ENCODE data around the gene TAX1BP3.
A peak's percentile ranks its signal among the peaks of the same experiment; 100 is the strongest.

TAX1BP3 gene

DNA sequence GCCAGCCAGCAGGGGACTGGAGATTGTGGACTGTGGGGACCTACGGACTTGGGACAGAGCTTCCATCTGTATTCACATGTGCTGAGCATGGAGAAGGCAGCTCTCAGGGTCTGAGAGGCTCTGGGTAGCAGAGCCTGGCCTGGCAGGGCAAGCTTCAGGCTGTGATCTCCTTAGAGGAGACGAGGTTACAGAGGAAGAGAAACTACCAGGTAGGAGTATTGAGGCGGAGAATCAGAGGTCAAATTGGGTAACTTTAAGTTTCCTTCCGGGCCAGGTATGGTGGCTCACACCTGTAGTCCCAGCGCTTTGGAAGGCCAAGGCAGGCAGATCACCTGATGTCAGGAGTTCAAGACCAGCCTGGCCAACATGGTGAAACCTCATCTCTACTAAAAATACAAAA lies 23.1 kb downstream of the TAX1BP3 start:
- no peak overlapping the region for H3K27ac ChIP-seq (ENCODE audit: low read depth in 2 of 2, low read length in 2 of 2)
- no peak overlapping the region for H3K9ac ChIP-seq (ENCODE audit: low read depth in 1 of 2, low read length in 2 of 2)
- no peaks in the 10 kb centered on the region for H3K4me1 ChIP-seq (ENCODE audit: control insufficient read depth in 2 of 2, insufficient read depth in 2 of 2, low read length in 2 of 2)
- H3K9me3 ChIP-seq (ENCODE audit: control insufficient read depth in 2 of 2, low read length in 2 of 2): no peaks in the 10 kb centered on the region
- peaks cover 12 to 18% of the 10 kb centered on the region in 2 donors for H3K36me3 ChIP-seq (ENCODE audit: control insufficient read depth in 2 of 2, insufficient read depth in 2 of 2, low read length in 2 of 2)
- H3K4me3 ChIP-seq (ENCODE audit: low read length in 2 of 2): no peak overlapping the region
- no peaks in the 10 kb centered on the region for H3K27me3 ChIP-seq (ENCODE audit: control insufficient read depth in 2 of 2, insufficient read depth in 2 of 2, low read length in 2 of 2)

DNA sequence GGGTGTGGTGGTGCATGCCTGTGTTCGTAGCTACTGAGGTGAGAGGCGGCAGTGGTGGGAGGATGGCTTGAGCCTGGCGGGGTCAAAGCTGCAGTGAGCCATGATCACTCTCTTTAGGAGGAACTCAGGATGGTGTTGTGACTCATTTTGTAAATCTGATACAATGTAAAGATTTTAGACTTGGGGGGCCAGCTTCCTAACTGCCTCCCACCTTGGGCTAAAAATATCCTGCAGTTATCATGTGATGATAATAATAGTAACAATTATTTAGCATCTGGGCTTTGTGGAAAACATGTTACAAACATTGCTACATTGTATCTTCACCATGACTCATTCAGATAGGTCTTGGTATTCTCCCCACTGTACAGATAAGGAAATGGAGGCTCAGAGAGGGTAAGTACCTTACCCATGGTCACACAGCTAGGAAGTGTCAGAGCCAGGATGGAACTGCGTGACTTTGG lies 24.5 kb downstream of the TAX1BP3 start:
- Histone ChIP-seq H3K4me3 (ENCODE audit: low read length in 2 of 2) (no peak overlapping the region), H3K9ac (ENCODE audit: low read depth in 1 of 2, low read length in 2 of 2) (no peak overlapping the region), H3K27ac (ENCODE audit: low read depth in 2 of 2, low read length in 2 of 2) (no peak overlapping the region), H3K4me1 (ENCODE audit: control insufficient read depth in 2 of 2, insufficient read depth in 2 of 2, low read length in 2 of 2) (no peaks in the 10 kb centered on the region), H3K9me3 (ENCODE audit: control insufficient read depth in 2 of 2, low read length in 2 of 2) (no peaks in the 10 kb centered on the region), H3K36me3 (ENCODE audit: control insufficient read depth in 2 of 2, insufficient read depth in 2 of 2, low read length in 2 of 2) (peaks cover 10 to 11% of the 10 kb centered on the region in 2 donors), H3K27me3 (ENCODE audit: control insufficient read depth in 2 of 2, insufficient read depth in 2 of 2, low read length in 2 of 2) (no peaks in the 10 kb centered on the region)

DNA sequence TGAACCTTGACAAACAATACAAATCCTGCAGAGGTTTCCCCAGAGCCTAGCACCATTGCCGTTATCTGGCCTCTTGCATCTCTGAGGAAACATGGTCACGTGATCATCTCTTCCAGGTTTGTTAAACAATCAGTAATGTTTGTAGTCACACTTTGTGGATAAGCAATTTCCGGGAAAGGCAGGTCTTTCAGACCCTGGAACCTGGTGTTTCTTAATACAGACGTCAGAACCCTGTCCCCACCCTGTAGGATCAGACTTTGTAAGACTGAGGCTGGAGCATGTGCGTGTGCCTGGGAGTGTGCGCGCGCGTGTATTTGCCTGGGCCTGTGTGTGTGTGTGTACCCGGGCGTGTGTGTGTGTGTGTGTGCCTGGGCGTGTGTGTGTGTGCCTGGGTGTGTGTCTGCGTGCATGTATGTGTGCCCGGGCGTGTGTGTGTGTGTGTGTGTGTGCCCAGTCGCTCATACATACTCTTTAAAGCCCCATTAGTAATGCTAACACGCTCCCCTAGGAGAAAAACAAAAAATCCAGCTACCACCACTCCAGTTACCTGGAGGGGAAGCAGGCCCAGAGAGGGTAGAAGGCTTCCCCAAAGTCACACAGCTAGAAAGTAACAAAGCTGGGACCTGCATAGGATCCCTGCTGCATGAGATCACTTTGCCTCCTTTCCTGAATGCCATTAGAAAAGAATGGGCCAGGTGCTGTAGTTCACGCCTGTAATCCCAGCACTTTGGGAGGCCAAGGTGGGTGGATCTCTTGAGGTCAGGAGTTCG lies 26.5 kb downstream of the TAX1BP3 start:
- Histone ChIP-seq H3K27me3 (ENCODE audit: control insufficient read depth in 2 of 2, insufficient read depth in 2 of 2, low read length in 2 of 2) (no peaks in the 10 kb centered on the region), H3K9me3 (ENCODE audit: control insufficient read depth in 2 of 2, low read length in 2 of 2) (no peaks in the 10 kb centered on the region), H3K36me3 (ENCODE audit: control insufficient read depth in 2 of 2, insufficient read depth in 2 of 2, low read length in 2 of 2) (peaks cover 5 to 10% of the 10 kb centered on the region in 2 donors)

DNA sequence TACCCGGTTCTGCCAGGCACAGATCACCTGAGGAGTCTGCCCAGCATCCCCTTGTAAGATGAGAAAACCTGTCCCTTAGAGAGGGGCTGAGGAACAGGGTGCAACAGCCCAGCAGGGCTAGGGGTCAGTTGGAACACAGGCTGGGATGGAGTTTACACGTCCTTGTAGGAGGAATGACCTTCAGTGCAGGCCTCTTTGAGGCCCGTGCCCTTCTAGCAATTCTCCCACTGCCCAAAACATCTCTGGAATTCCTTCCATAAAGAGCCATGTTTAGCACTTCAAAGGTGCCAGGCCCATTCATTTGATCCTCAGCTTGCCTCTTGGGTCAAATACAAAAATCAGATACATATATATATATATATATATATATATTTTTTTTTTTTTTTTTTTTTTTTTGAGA lies 27.4 kb downstream of the TAX1BP3 start:
- no peaks in the 10 kb centered on the region for H3K27me3 ChIP-seq (ENCODE audit: control insufficient read depth in 2 of 2, insufficient read depth in 2 of 2, low read length in 2 of 2)
- H3K9me3 ChIP-seq (ENCODE audit: control insufficient read depth in 2 of 2, low read length in 2 of 2): no peaks in the 10 kb centered on the region
- H3K4me1 ChIP-seq (ENCODE audit: control insufficient read depth in 2 of 2, insufficient read depth in 2 of 2, low read length in 2 of 2): peaks cover 2 to 6% of the 10 kb centered on the region in 2 donors
- H3K36me3 ChIP-seq (ENCODE audit: control insufficient read depth in 2 of 2, insufficient read depth in 2 of 2, low read length in 2 of 2): peaks cover 5 to 10% of the 10 kb centered on the region in 2 donors
- H3K27ac ChIP-seq (ENCODE audit: low read depth in 2 of 2, low read length in 2 of 2): no peak overlapping the region
- H3K9ac ChIP-seq (ENCODE audit: low read depth in 1 of 2, low read length in 2 of 2): no peak overlapping the region
- H3K4me3 ChIP-seq (ENCODE audit: low read length in 2 of 2): no peak overlapping the region

More for the DNA sequence above, 26.5 kb downstream of the TAX1BP3 start:
- H3K9ac ChIP-seq (ENCODE audit: low read depth in 1 of 2, low read length in 2 of 2): no peak overlapping the region
- H3K4me1 ChIP-seq (ENCODE audit: control insufficient read depth in 2 of 2, insufficient read depth in 2 of 2, low read length in 2 of 2): peaks cover 2 to 4% of the 10 kb centered on the region in 2 donors
- H3K27ac ChIP-seq (ENCODE audit: low read depth in 2 of 2, low read length in 2 of 2): no peak overlapping the region
- H3K4me3 ChIP-seq (ENCODE audit: low read length in 2 of 2): no peak overlapping the region

DNA sequence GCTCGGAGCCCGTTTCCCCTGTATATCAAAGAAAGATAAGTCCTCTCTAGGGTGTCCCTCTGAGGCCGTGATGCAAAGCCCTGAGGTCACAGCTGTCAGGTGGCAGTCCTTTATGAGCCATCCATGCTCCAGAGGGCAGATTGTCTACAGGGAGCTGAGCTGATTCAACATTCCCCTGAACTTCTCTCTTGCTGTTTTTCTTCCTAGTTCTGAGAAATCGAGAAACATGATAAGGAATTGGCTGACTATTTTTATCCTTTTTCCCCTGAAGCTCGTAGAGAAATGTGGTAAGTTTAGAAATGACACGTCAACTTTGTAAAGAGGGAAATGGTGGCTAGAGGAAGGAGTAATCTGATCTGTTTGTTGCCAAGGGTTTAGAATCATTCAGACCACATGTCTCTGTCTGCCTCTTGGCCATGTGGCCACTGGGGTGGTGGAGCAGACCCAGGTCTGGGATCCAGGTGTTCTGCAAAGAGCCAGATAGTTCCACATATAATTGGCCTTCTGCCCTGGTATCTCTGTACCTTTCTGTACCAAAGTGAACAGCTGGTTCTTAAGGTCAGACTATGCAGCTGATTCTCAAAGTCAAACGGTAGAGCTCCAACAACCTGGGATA lies 28.3 kb downstream of the TAX1BP3 start:
- Histone ChIP-seq H3K4me3 (ENCODE audit: low read length in 2 of 2) (no peak overlapping the region), H3K4me1 (ENCODE audit: control insufficient read depth in 2 of 2, insufficient read depth in 2 of 2, low read length in 2 of 2) (peaks cover 2 to 10% of the 10 kb centered on the region in 2 donors), H3K36me3 (ENCODE audit: control insufficient read depth in 2 of 2, insufficient read depth in 2 of 2, low read length in 2 of 2) (peaks cover 5 to 7% of the 10 kb centered on the region in 2 donors), H3K9ac (ENCODE audit: low read depth in 1 of 2, low read length in 2 of 2) (no peak overlapping the region), H3K27me3 (ENCODE audit: control insufficient read depth in 2 of 2, insufficient read depth in 2 of 2, low read length in 2 of 2) (no peaks in the 10 kb centered on the region), H3K9me3 (ENCODE audit: control insufficient read depth in 2 of 2, low read length in 2 of 2) (no peaks in the 10 kb centered on the region), H3K27ac (ENCODE audit: low read depth in 2 of 2, low read length in 2 of 2) (peak overlapping the region in 1 of 2 donors; percentile 7)

DNA sequence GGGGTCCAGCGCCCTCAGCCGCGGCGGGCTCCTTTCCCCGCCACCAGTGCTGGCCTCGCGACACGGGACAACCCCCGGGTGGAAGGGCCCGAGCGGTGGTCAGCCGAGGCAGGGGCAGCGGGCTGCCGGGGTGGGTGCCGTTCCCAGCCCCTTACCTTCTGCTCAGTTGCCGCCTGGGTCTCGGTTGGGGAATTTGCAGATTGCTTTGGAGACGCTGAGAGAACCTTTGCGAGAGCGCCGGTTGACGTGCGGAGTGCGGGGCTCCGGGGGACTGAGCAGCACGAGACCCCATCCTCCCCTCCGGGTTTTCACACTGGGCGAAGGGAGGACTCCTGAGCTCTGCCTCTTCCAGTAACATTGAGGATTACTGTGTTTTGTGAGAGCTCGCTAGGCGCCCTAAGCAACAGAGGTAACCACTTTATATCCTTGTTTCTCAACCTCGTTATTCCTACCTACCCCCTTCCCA lies 31.4 kb downstream of the TAX1BP3 start:
- Histone ChIP-seq H3K4me3 (ENCODE audit: low read length in 2 of 2) (peak overlapping the region; percentile 85 to 89), H3K27me3 (ENCODE audit: control insufficient read depth in 2 of 2, insufficient read depth in 2 of 2, low read length in 2 of 2) (no peaks in the 10 kb centered on the region), H3K9me3 (ENCODE audit: control insufficient read depth in 2 of 2, low read length in 2 of 2) (no peaks in the 10 kb centered on the region), H3K27ac (ENCODE audit: low read depth in 2 of 2, low read length in 2 of 2) (peak overlapping the region; percentile 95 to 99), H3K9ac (ENCODE audit: low read depth in 1 of 2, low read length in 2 of 2) (peak overlapping the region; percentile 86 to 90), H3K4me1 (ENCODE audit: control insufficient read depth in 2 of 2, insufficient read depth in 2 of 2, low read length in 2 of 2) (peaks cover 2 to 10% of the 10 kb centered on the region in 2 donors), H3K36me3 (ENCODE audit: control insufficient read depth in 2 of 2, insufficient read depth in 2 of 2, low read length in 2 of 2) (peaks cover 3 to 8% of the 10 kb centered on the region in 2 donors)

GRCh38 chr17:3636154-3636907 lies 32.0 kb downstream of the TAX1BP3 start, which contains the start of the genes CTNS and SHPK:
Gene CTNS (plus strand): TSS chr17:3636760. CDS start chr17:3640207, 3,447 bp downstream.
Gene SHPK (minus strand): TSS chr17:3636250. CDS start chr17:3636219, 31 bp downstream.
- Histone ChIP-seq H3K27me3 (ENCODE audit: control insufficient read depth in 2 of 2, insufficient read depth in 2 of 2, low read length in 2 of 2) (no peaks in the 10 kb centered on the region), H3K4me3 (ENCODE audit: low read length in 2 of 2) (peak within 1 kb of the TSS; percentile 85 to 89), H3K27ac (ENCODE audit: low read depth in 2 of 2, low read length in 2 of 2) (peak within 1 kb of the TSS; percentile 95 to 99), H3K9ac (ENCODE audit: low read depth in 1 of 2, low read length in 2 of 2) (peak within 1 kb of the TSS; percentile 86 to 90), H3K9me3 (ENCODE audit: control insufficient read depth in 2 of 2, low read length in 2 of 2) (no peaks in the 10 kb centered on the region), H3K4me1 (ENCODE audit: control insufficient read depth in 2 of 2, insufficient read depth in 2 of 2, low read length in 2 of 2) (peaks cover 2 to 10% of the 10 kb centered on the region in 2 donors), H3K36me3 (ENCODE audit: control insufficient read depth in 2 of 2, insufficient read depth in 2 of 2, low read length in 2 of 2) (peaks cover 3 to 8% of the 10 kb centered on the region in 2 donors)

- Histone ChIP-seq H3K9me3 (ENCODE audit: control insufficient read depth in 2 of 2, low read length in 2 of 2) (no peaks in the 10 kb centered on the region), H3K36me3 (ENCODE audit: control insufficient read depth in 2 of 2, insufficient read depth in 2 of 2, low read length in 2 of 2) (peaks cover 5 to 6% of the 10 kb centered on the region in 2 donors), H3K27me3 (ENCODE audit: control insufficient read depth in 2 of 2, insufficient read depth in 2 of 2, low read length in 2 of 2) (no peaks in the 10 kb centered on the region), H3K27ac (ENCODE audit: low read depth in 2 of 2, low read length in 2 of 2) (peak overlapping the region; percentile 95 to 99), H3K4me3 (ENCODE audit: low read length in 2 of 2) (peak overlapping the region; percentile 79 to 85), H3K4me1 (ENCODE audit: control insufficient read depth in 2 of 2, insufficient read depth in 2 of 2, low read length in 2 of 2) (peaks cover 2 to 10% of the 10 kb centered on the region in 2 donors), H3K9ac (ENCODE audit: low read depth in 1 of 2, low read length in 2 of 2) (peak overlapping the region; percentile 79 to 90)
These were observed 32.8 kb downstream of the TAX1BP3 start for GRCh38 chr17:3635474-3636153.

- Histone ChIP-seq H3K4me1 (ENCODE audit: control insufficient read depth in 2 of 2, insufficient read depth in 2 of 2, low read length in 2 of 2) (peaks cover 2 to 10% of the 10 kb centered on the region in 2 donors), H3K4me3 (ENCODE audit: low read length in 2 of 2) (no peak overlapping the region), H3K27ac (ENCODE audit: low read depth in 2 of 2, low read length in 2 of 2) (no peak overlapping the region), H3K36me3 (ENCODE audit: control insufficient read depth in 2 of 2, insufficient read depth in 2 of 2, low read length in 2 of 2) (peaks cover 28 to 29% of the 10 kb centered on the region in 2 donors), H3K9ac (ENCODE audit: low read depth in 1 of 2, low read length in 2 of 2) (no peak overlapping the region), H3K27me3 (ENCODE audit: control insufficient read depth in 2 of 2, insufficient read depth in 2 of 2, low read length in 2 of 2) (no peaks in the 10 kb centered on the region), H3K9me3 (ENCODE audit: control insufficient read depth in 2 of 2, low read length in 2 of 2) (no peaks in the 10 kb centered on the region)
These were observed 36.1 kb downstream of the TAX1BP3 start for GRCh38 chr17:3632287-3632686.

All from mucosa of rectum (tissue), 2 donors.